Right atrium auricular region (tissue), 2 donors: ENCODE measurements around the gene RPL35A. TPM values are rescaled to one million over a fixed set of nuclear protein-coding genes. Genes with fewer than 3 reads are reported as not detected.

ENCODE experiments used
- total RNA-seq, 2 donors: library from RNA; depleted of rRNA; stranded (reverse); fragments of >200 nt; gene quantifications; one replicate each; pipeline ENCODE4 v1.1.0, GENCODE V29; 2016

The RPL35A gene
- total RNA-seq, 2 donors from 2014 or later = 415 to 477 TPM

Other genes starting within 250 kb of the RPL35A start
- 10 to 100 TPM; 32.3 to 32.7 TPM for gene RUBCN, start 213.3 kb upstream of the RPL35A start, total RNA-seq
- gene FYTTD1, start 200.3 kb upstream of the RPL35A start, total RNA-seq = 10 to 100 TPM; 39.9 to 61.8 TPM
- gene LRCH3, start 158.9 kb upstream of the RPL35A start, total RNA-seq = 10 to 100 TPM; 22.2 to 23.4 TPM
- 1 to 10 TPM; 3.5 to 3.9 TPM for gene LMLN, start 10.0 kb downstream of the RPL35A start, total RNA-seq